GM19025 (cell line): ENCODE data around the gene ITGA3.

Experiments
- ATAC-seq: cut with Tn5 transposase; IDR thresholded peaks from one replicate; pipeline ENCODE4 v1.9.1; 2021; ENCODE audit warnings: mild to moderate bottlenecking, low read depth, moderate library complexity; ENCODE audit not compliant: unreplicated experiment

ITGA3 gene

GRCh38 chr17:50066995-50067394 lies 11.1 kb downstream of the ITGA3 start:
- no peak for ATAC-seq

GRCh38 chr17:50067996-50068395 lies 12.1 kb downstream of the ITGA3 start:
- ATAC-seq = no peak

GRCh38 chr17:50070908-50071680 lies 15.2 kb downstream of the ITGA3 start:
- ATAC-seq = no peak

DNA sequence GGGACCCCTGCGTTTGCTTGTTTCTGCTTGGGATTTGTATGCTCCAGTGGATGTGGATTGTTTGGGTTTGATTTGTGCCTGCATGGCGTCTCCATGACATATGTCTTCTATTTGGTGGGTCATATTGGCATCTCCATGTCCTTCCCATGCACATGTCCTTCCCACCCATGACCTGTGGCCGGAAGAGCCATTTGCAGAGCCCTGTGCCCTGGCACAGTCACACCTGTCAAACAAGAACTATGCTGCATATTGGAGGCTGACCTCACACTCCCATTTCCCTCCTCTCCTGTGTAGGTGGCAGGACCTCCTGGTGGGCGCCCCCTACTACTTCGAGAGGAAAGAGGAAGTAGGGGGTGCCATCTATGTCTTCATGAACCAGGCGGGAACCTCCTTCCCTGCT lies 15.8 kb downstream of the ITGA3 start:
- no peak for ATAC-seq

- ATAC-seq = no peak
These were observed 16.2 kb downstream of the ITGA3 start for GRCh38 chr17:50072130-50072529.

DNA sequence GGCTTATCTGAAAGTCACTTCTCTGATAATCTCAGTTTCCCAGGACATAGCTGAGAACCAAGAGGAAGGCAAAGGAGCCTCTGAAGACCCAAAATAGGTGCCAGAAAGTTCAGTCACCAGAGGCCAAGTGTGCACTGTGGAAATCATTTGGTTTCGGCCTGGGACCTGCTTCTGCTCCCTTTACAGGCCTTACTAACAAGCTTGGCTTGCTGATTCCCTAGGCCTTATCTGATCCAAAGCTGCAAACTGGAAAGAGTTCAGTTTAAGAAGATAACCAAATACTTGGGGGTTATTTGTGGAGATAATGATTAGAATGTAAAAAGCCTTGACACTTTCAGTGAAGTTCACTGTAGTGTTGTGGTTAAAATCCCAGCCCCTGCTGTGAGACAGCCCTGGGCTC lies 17.0 kb downstream of the ITGA3 start:
- ATAC-seq = no peak

GRCh38 chr17:50074227-50074626 lies 18.3 kb downstream of the ITGA3 start:
- ATAC-seq = no peak

DNA sequence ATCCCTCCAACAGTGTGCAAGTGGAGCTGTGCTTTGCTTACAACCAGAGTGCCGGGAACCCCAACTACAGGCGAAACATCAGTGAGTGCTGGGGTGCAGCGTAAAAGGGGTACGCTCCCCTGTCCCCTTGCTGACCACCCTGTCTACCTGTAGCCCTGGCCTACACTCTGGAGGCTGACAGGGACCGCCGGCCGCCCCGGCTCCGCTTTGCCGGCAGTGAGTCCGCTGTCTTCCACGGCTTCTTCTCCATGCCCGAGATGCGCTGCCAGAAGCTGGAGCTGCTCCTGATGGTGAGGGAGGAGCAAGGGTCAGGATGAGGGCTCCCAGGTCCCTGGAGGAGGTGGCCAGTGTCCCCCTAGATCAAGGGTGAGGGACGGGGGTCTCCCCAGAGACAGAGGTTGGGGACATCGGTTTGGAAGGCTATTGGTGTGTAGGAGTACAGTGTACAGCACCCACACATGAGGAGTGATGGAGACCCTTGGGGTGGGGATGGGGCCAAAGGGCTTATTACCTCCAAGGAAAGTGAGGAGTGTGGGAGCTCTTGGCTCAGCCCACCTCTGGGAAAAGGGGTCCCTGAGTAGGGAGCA lies 19.6 kb downstream of the ITGA3 start:
- ATAC-seq = no peak

- ATAC-seq = no peak
These were observed 20.3 kb downstream of the ITGA3 start for GRCh38 chr17:50076221-50076590.

DNA sequence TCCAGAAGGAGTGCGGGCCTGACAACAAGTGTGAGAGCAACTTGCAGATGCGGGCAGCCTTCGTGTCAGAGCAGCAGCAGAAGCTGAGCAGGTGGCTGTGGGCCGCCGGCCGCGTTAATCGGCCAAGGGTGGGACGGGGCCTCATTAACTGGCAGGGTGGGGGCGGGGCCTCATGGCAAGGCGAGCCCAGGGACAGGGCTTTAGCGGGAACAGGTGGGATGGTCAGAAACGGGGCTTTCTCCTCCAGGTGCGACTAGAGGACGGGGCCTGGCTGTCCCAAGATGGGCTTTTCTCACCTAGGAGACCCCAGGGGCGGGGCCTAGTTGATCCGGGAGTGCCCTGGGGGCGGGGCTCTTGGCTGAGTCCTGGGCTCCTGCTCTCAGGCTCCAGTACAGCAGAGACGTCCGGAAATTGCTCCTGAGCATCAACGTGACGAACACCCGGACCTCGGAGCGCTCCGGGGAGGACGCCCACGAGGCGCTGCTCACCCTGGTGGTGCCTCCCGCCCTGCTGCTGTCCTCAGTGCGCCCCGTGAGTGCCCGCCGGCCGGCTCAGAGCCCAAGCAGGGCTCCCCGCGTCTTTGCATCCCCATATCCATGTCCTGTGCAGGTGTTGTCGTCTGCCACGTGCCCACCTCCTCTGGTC lies 20.8 kb downstream of the ITGA3 start:
- no peak for ATAC-seq

- no peak for ATAC-seq
These were observed 22.5 kb downstream of the ITGA3 start for GRCh38 chr17:50078430-50078829.

- ATAC-seq = no peak
These were observed 23.6 kb downstream of the ITGA3 start for GRCh38 chr17:50079334-50080095.

DNA sequence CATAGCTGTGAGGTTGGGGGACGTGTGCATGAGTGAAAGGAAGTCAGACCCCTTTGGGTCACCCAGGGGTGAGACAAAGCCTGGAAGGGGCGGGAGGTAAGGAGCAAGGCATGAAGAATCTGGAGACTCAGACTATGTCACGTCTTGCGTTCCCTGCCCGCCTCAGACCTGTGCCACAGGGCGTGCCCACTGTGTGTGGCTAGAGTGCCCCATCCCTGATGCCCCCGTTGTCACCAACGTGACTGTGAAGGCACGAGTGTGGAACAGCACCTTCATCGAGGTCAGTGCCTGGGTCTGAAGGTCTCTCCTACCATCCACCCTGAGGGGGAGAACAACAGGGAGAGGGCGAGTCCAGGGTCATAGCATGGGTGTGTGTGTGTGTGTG lies 24.2 kb downstream of the ITGA3 start:
- no peak for ATAC-seq

GRCh38 chr17:50080827-50081226 lies 24.9 kb downstream of the ITGA3 start:
- no peak for ATAC-seq

- no peak for ATAC-seq
These were observed 25.8 kb downstream of the ITGA3 start for GRCh38 chr17:50081757-50082156.

- ATAC-seq = no peak
These were observed 31.5 kb downstream of the ITGA3 start for GRCh38 chr17:50087246-50087911.

DNA sequence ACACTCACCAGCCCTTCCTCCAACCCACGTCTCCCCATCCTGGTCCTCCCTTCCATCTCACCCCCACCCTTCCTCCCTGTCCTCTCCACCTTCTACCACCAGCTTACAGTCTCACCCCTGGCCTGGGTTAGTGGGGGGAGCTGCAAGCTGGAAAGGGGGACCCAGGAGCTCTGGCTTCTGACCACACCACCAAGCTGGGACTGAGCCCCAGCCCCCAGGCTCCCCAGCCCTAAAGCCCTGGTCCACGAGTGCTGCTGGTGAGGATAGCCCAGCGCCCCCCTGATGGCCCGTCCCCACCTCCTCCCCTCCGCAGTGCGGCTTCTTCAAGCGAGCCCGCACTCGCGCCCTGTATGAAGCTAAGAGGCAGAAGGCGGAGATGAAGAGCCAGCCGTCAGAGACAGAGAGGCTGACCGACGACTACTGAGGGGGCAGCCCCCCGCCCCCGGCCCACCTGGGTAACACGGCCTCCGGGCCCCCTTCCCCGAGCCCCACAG lies 32.0 kb downstream of the ITGA3 start:
- no peak for ATAC-seq

- no peak for ATAC-seq
These were observed 33.3 kb downstream of the ITGA3 start for GRCh38 chr17:50088952-50089825.

- no peak for ATAC-seq
These were observed 34.2 kb downstream of the ITGA3 start for GRCh38 chr17:50090071-50090470.
